Activated CD8-positive, alpha-beta memory T cell treated with anti-CD3 and anti-CD28 coated beads, Interleukin-2, amount 50 U/mL, for 48 hours (primary cell): Measurements from ENCODE around the gene SETD3.

ENCODE experiments used
- DNase-seq: peaks from one replicate; pipeline ENCODE4 v3.0.0-alpha.2; 2020

SETD3 gene

DNA sequence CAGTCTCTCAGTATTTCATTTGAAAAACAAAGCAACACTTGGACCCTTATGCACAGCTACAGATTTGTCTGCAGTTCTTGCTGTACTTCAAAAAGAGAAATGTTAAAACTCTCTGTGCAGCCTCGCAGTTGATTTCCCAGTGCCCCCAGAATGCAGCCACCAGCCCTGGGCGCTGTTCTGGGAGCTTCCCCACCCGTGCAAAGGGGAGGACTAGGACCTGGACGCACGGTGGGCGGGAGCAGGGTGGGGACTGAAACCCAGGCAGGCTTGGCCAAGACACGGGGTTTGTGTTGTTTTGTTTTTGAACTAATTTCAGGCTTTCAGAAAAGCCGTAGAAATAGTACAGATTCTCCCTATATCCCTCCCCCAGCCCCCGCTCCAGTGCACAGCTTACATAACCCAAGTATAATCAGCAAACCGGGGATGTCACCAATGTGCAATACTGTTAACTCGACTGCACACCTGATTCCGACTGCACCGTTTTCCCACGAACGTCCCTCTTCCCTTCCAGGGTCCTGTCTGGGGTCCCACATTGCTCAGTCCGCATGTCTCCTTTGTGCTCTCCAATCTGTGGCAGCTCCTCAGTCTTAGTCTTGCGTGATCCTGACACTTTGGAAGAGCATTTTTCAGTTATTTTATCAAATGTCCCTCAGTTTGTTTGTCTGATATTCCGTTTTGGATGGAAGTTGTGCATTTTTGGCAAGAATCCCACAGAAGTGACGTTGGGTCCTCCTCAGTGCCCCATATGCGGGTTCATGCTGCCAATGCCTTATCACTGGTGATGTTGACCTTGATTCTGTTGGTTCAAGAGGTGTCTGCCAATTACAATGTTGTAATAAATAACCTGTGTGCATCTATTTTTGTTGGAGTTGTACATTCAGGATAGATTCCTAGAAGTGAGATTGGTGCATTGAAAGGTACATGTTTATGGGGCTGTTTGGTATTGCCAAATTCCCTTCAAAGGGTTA, 95.9 kb downstream of the SETD3 start:
- no peak for DNase-seq

DNA sequence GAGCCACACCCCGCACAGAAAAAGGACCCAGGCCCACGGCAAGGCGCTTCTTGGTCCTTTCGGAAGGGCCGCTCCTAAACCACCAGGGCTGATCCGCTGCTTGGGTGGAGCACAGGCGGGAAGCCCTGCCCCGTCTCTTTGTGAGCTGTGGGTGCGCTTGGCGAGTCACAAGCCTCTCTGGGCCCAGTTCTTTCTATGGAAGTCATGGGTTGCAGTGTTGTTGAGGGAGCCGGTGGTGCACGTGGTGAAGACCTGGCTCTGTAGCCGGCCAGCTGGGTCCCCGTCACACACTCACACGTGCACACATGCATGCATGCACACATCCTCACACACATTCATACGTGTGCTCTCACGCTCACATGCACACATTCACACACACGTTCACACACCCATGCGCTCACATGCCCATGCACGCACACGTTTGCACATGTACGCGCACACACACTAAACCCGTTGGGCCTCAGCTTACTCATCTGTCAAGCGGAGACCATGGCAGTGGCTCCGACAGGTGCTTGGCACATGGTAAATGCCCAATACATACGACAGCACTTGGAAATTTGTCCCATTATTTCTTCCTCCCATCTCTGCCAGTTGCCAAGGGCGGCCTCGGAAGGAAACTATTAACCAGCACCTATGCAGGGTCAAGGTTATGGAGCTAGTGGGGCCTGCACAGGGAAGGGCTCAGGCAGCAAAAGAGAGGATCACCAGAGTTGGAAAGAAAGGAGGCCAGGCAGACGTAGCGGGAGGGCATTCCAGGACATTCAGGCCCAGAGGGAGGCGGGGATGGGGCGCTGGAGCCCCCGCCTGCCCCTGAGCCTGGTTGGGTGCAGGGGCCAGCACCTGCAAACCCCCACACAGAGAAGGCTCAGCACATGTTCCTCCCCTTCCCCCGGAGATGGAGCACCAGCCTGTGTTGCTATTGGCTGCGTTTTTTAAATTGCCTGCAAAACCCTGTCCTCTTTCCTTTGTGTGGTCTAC, 96.9 kb downstream of the SETD3 start:
- DNase-seq, result no peak

- no peak for DNase-seq
Observed at GRCh38 chr14:99382781-99383471, 97.7 kb downstream of the SETD3 start.

DNA sequence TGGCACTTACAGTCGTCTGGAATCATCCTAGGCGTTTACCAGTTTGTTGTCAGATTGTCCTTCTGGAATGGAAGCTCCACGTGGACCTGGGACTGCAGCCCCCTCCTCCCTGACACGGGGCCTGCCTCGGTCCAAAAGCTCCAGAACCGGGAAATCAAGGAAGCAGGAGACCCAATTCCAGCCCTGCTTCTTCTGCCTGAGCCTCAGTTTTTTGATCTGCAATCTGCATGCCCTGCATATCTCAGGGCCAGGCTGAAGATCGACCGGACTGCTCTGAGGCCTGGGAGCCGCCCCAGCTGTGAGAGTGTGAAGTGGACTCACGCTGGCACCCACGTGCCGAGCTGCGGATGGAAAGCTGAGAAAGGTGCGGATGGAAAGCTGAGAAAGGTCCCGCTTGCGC, 98.6 kb downstream of the SETD3 start:
- no peak for DNase-seq

GRCh38 chr14:99381688-99382060, 99.0 kb downstream of the SETD3 start:
- no peak for DNase-seq

GRCh38 chr14:99380991-99381687, 99.5 kb downstream of the SETD3 start:
- DNase-seq, result no peak

GRCh38 chr14:99380402-99380801, 100.3 kb downstream of the SETD3 start:
- no peak for DNase-seq

- peak; percentile 37 for DNase-seq
Observed at GRCh38 chr14:99378782-99379214, 101.9 kb downstream of the SETD3 start.

- no peak for DNase-seq
Observed at GRCh38 chr14:99377951-99378350, 102.7 kb downstream of the SETD3 start.

DNA sequence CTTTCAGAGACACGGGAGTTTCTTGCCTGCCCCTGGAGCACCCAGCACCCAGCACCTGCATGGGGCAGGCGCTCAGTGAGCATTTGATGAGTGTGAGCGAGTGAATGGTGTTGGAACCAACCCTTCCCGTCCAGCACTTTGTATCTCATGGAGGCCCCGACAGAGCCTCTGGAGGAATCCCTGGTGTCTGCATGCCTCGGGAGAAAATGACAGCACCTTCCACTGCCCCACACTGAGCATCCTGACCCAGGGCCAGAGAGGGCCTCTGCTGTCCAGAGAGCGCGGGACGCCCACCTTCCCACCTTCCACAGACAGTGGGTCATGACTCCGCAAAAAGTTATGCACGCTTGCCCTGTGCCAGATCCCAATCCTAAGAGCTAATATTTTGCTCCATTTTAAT, 105.7 kb downstream of the SETD3 start:
- peak; percentile 10 for DNase-seq

- DNase-seq, result no peak
Observed at GRCh38 chr14:99363616-99364290, 116.9 kb downstream of the SETD3 start.

GRCh38 chr14:99363051-99363450, 117.6 kb downstream of the SETD3 start:
- no peak for DNase-seq

GRCh38 chr14:99361596-99362215, 119.0 kb downstream of the SETD3 start:
- no peak for DNase-seq

DNA sequence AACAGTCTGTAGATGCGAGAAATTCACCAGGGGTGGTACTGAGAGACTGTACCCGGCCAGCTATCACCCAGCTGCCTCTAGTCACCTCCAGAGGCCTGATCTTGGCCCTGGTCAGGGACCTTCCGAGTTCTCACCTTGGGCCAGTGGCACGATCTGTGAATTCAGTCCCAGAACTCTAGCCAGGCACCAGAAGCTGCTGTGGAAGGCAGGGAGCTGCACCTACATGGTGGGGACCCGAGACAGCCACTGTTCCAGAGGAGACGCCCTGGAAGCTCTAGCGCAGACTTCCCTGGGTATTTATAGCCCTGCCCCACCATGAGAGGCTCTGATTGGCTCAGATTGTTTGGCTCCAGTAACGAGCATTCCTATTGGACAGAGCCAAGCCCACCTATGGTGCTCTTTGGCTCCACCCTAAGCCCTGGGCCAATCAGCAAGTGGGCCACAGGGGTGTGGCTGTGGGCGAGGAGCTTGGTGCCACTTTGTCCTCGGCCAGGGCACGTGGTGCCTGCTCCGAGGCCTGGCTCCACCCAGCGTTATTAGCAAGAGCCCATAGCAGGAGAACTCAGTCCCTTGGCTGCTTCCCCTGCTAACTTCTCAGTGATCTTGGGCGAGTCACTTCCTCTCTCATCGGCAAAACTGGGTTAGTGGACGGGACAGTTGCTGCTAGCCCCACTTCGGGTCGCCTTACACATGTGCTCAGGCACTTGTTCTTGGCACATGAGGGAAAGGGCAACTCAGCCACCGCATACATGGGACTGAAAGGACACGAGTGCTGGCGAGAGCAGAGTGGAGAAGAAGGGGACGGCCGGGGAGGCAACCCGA, 119.7 kb downstream of the SETD3 start:
- DNase-seq, result peak; percentile 43

- no peak for DNase-seq
Observed at GRCh38 chr14:99359906-99360305, 120.8 kb downstream of the SETD3 start.

DNA sequence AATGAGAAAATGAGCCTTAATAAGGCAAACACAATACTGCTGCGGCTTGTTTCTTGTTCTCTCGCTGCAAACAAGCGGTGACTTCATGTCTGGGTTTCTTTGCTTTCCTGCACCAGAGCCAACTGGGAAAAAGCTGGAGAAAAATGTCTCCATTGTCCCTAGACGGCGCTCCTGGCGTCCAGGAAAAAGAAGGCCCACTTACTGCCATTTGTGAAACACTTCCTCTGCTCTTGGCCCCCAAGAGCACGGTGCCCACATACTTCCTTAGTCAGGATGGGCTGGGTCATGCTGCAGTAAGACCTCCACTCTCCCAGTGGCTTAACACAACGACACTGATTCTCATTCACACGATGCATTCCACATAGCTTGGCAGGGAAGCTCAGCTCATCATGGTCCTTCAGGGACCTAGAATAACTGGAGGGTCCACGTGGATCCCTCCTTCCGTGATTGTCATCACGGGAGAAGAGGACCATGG, 122.7 kb downstream of the SETD3 start:
- no peak for DNase-seq

DNA sequence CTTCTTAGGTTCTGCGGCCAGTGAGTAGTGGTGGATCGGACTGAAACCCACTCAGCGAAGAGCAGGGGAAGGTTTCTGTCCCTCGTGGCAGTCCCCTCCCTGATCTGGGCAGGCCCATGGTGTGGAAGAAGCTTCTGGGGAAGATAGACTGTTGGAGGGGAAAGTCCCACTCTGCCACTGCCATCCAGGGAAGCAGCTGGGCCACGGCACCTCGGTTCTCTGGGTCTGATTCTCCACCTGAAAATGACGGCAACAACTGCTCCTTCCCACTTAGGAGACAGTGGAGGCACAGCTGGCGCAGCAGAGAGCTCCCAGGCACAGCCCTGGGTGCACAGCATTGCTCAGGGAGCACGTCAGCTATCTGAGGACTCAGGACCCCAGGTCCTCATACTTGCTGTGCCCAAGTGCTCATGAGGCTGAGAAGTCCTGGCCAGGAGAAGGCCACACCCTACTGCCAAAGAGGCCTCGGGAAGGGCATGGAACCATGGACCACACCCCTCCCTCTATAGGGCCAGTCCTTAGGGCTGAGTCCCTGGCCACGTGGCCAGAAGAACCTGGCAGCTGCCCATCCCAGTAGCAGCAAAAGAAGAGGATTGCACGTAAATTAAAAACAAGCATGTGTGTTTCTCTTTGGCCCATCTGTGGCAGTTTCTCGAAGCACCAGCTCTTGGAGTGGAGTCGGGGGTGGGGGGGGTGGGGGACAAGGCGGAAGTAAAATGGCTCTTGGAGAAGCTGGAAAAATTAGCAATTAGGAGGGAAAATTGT, 123.3 kb downstream of the SETD3 start:
- no peak for DNase-seq

- no peak for DNase-seq
Observed at GRCh38 chr14:99356031-99356608, 124.5 kb downstream of the SETD3 start.
